OCI-LY7 (cell line): ENCODE data around the gene CAPN14. TPM values are rescaled to one million over a fixed set of nuclear protein-coding genes. Genes with fewer than 3 reads are reported as not detected.

ENCODE experiments used
- BruUV-seq: library from RNA; stranded (reverse); fragments of 400-500 nt; replicated peaks from 2 replicates; lab custom pipeline; 2021; lab: Mats Ljungman, UMichigan
- CTCF ChIA-PET: fragments of 300-600 bp; sonication (Branson Sonifier 250); formaldehyde crosslinking; loops from one replicate; lab custom pipeline; 2022; ENCODE audit warnings: antibody characterized with exemption; ENCODE audit not compliant: unreplicated experiment; lab: Charles Lee
- POLR2A ChIA-PET: fragments of 300-600 bp; sonication (Branson Sonifier 250); formaldehyde crosslinking; loops from one replicate; lab custom pipeline; 2022; ENCODE audit warnings: antibody characterized with exemption; lab: Charles Lee
- DNase-seq: peaks from one replicate; pipeline ENCODE4 v3.0.0-alpha.2; 2015; ENCODE audit warnings: low spot score
- H2AFZ ChIP-seq: fragments of 200-600 bp; sonication (generic), shearing (Covaris generic); 2 replicates; pipeline ENCODE4 v1.6.1; 2014; ENCODE audit warnings: mild to moderate bottlenecking, antibody characterized with exemption, low read length, moderate library complexity
- H3K27ac ChIP-seq: fragments of 200-600 bp; sonication (generic); 2 replicates; pipeline ENCODE4 v1.5.1; 2014; ENCODE audit warnings: mixed run types, low read depth, mild to moderate bottlenecking, moderate library complexity, low read length, inconsistent platforms; ENCODE audit not compliant: poor library complexity, severe bottlenecking
- H3K36me3 ChIP-seq: fragments of 200-600 bp; sonication (generic); 2 replicates; pipeline ENCODE4 v1.6.1; 2014; ENCODE audit warnings: mild to moderate bottlenecking, antibody characterized with exemption, low read length, moderate library complexity, mixed read lengths; ENCODE audit not compliant: insufficient read depth
- H3K4me1 ChIP-seq: fragments of 200-600 bp; sonication (generic); 2 replicates; pipeline ENCODE4 v1.5.1; 2014; ENCODE audit warnings: mild to moderate bottlenecking, low read length; ENCODE audit not compliant: insufficient read depth, poor library complexity, severe bottlenecking
- H3K4me2 ChIP-seq: fragments of 200-600 bp; sonication (generic); 2 replicates; pipeline ENCODE4 v1.6.1; 2014; ENCODE audit warnings: mild to moderate bottlenecking, low read length
- H3K4me3 ChIP-seq: fragments of 200-600 bp; sonication (generic); 2 replicates; pipeline ENCODE4 v1.5.1; 2014; ENCODE audit warnings: mild to moderate bottlenecking, low read depth, low read length; ENCODE audit not compliant: poor library complexity, severe bottlenecking
- H3K79me2 ChIP-seq: fragments of 200-600 bp; sonication (generic); 2 replicates; pipeline ENCODE4 v1.6.1; 2016; ENCODE audit warnings: low read depth, mild to moderate bottlenecking, low read length, moderate library complexity, mixed read lengths; ENCODE audit not compliant: insufficient read depth
- H3K9me2 ChIP-seq: fragments of 200-600 bp; sonication (generic); 2 replicates; pipeline ENCODE4 v1.6.1; 2016; ENCODE audit warnings: mild to moderate bottlenecking, low read length, mixed read lengths; ENCODE audit not compliant: insufficient read depth
- H3K9me3 ChIP-seq: fragments of 200-600 bp; sonication (generic); 2 replicates; pipeline ENCODE4 v1.6.1; 2014; ENCODE audit warnings: mild to moderate bottlenecking, mixed run types, low read length, mixed read lengths
- H4K20me1 ChIP-seq: fragments of 200-600 bp; sonication (generic); 2 replicates; pipeline ENCODE4 v1.6.1; 2014; ENCODE audit warnings: mild to moderate bottlenecking, antibody characterized with exemption, low read length, moderate library complexity, mixed read lengths; ENCODE audit not compliant: insufficient read depth
- CTCF ChIP-seq: fragments of 200-600 bp; sonication (generic); conservative IDR thresholded peaks from 2 replicates; pipeline ENCODE4 v1.5.1; 2014; ENCODE audit warnings: mild to moderate bottlenecking, antibody characterized with exemption, low read length, moderate library complexity, mixed read lengths
- EZH2phosphoT487 ChIP-seq: fragments of 200-600 bp; sonication (generic); IDR thresholded peaks from 2 replicates; pipeline ENCODE4 v1.6.1; 2018; ENCODE audit warnings: low read depth, borderline replicate concordance, mild to moderate bottlenecking, mixed run types, antibody characterized with exemption, low read length, moderate library complexity, mixed read lengths
- intact Hi-C: fragments of 100-400 bp; cut with micrococcal nuclease; formaldehyde crosslinking; loops from one replicate; pipeline ENCODE4 v1.10.0; 2022; ENCODE audit not compliant: unreplicated experiment
- small RNA-seq: library from RNA; depleted of rRNA; stranded (forward); fragments of <200 nt; gene quantifications from one replicate; pipeline ENCODE3, GENCODE V24; 2014
- total RNA-seq, 2 experiments: library from RNA; depleted of rRNA in 1 of 2; stranded (reverse); fragments of >200 nt in 1 of 2; shearing (Covaris generic) in 1 of 2; gene quantifications; 2 replicates each; pipeline ENCODE4 v1.2.3, GENCODE V29; 2014 to 2022

CAPN14 gene
- total RNA-seq, 2 experiments from 2014 or later = 1.4 to 4.0 TPM

- Histone ChIP-seq H4K20me1 (0 out of 2 replicates have a peak, but pooled peaks cover 11% of the 10 kb centered on the region), H3K9me3 (no peaks in the 10 kb centered on the region), H3K27ac (no peak overlapping the region), H3K9me2 (no peaks in the 10 kb centered on the region), H3K4me3 (no peak overlapping the region), H3K79me2 (peaks cover 19% of the 10 kb centered on the region), H3K36me3 (peaks cover 10% of the 10 kb centered on the region; the same call in 1 of the 2 replicates), H3K4me2 (no peak overlapping the region), H3K4me1 (no peaks in the 10 kb centered on the region), H2AFZ (no peak overlapping the region)
- no TSS peak for BruUV-seq
- CTCF ChIA-PET = no interaction called here
- intact Hi-C loops = no loop called here
- no peak for DNase-seq
- POLR2A ChIA-PET = interaction anchor here (0.6 kb wide), 1 partner anchor 415 kb away, joined by 3 read pairs; no protein-coding TSS in a partner anchor
- TF ChIP-seq CTCF = no peak
- no peak for TF ChIP-seq EZH2phosphoT487
These were observed 91.2 kb downstream of the CAPN14 start for GRCh38 chr2:31125918-31126695.

- Histone ChIP-seq H2AFZ (no peak overlapping the region), H3K4me3 (no peak overlapping the region), H3K27ac (no peak overlapping the region), H3K4me1 (no peaks in the 10 kb centered on the region), H3K4me2 (no peak overlapping the region), H3K9me2 (no peaks in the 10 kb centered on the region), H3K36me3 (peaks cover 10% of the 10 kb centered on the region; the same call in 1 of the 2 replicates), H3K79me2 (peaks cover 19% of the 10 kb centered on the region), H4K20me1 (0 out of 2 replicates have a peak, but pooled peaks cover 11% of the 10 kb centered on the region), H3K9me3 (no peaks in the 10 kb centered on the region)
- no peak for DNase-seq
- TF ChIP-seq EZH2phosphoT487 (no peak), CTCF (no peak)
- no TSS peak for BruUV-seq
- ChIA-PET POLR2A (no interaction called here), CTCF (no interaction called here)
- intact Hi-C loops = no loop called here
These were observed 92.4 kb downstream of the CAPN14 start for GRCh38 chr2:31124904-31125303.

Small RNAs within 50 kb of the gene (small RNA-seq; reads per million reads assigned to genes)
- gene RNA5SP90 = not detected

Other genes with a start within 250 kb of the CAPN14 start
- 13.5 and 14.8 TPM in 2 replicates for gene GALNT14, start 79.1 kb downstream of the CAPN14 start, total RNA-seq (2014; rRNA removed; shearing (Covaris generic))
- gene GALNT14, start 79.1 kb downstream of the CAPN14 start, total RNA-seq (2022) = 20.1 and 25.6 TPM in 2 replicates
- gene EHD3, start 16.6 kb upstream of the CAPN14 start, total RNA-seq (2014; rRNA removed; shearing (Covaris generic)) = 0.73 and 0.98 TPM in 2 replicates
- 2.5 and 3.4 TPM in 2 replicates for gene EHD3, start 16.6 kb upstream of the CAPN14 start, total RNA-seq (2022)
- not detected in 2 replicates for gene XDH, start 197.2 kb upstream of the CAPN14 start, total RNA-seq (2014; rRNA removed; shearing (Covaris generic))
- gene XDH, start 197.2 kb upstream of the CAPN14 start, total RNA-seq (2022) = not detected in 2 replicates